ENCODE data around the gene SIRT7. TPM values are rescaled to one million over a fixed set of nuclear protein-coding genes. Genes with fewer than 3 reads are reported as not detected.

The SIRT7 gene
- total RNA-seq, 1 donor from 2014 or later = 20.9 TPM

DNA sequence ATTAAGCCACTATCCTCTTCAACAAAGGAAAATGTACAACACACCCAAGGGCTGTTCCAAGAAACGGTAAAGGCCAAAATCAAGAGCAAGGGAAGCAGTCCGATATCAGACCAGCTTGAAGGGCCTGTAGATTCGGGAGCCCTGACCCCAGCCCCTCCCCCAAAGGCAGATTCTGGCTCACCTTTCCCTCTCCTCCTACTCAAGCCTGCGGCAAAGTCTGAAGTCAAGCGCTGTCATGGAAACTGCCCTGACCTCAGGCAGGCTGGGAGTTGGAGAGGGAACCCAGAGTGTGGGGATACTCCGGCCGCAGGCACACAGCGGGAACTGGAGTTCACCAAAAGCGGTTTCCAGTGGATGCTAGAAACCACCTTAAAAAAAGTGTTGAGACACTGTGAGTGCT, 28.4 kb downstream of the SIRT7 start:
- TF ChIP-seq, protein P1, sequence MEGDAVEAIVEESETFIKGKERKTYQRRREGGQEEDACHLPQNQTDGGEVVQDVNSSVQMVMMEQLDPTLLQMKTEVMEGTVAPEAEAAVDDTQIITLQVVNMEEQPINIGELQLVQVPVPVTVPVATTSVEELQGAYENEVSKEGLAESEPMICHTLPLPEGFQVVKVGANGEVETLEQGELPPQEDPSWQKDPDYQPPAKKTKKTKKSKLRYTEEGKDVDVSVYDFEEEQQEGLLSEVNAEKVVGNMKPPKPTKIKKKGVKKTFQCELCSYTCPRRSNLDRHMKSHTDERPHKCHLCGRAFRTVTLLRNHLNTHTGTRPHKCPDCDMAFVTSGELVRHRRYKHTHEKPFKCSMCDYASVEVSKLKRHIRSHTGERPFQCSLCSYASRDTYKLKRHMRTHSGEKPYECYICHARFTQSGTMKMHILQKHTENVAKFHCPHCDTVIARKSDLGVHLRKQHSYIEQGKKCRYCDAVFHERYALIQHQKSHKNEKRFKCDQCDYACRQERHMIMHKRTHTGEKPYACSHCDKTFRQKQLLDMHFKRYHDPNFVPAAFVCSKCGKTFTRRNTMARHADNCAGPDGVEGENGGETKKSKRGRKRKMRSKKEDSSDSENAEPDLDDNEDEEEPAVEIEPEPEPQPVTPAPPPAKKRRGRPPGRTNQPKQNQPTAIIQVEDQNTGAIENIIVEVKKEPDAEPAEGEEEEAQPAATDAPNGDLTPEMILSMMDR (IDR thresholded peaks at IDR 0.05) = no peak
- Mint-ChIP-seq H3K9me3 (ENCODE audit: unreplicated experiment) (no peaks in the 10 kb centered on the region), H3K4me1 (ENCODE audit: unreplicated experiment) (peaks cover 25% of the 10 kb centered on the region), H3K27ac (ENCODE audit: unreplicated experiment) (no peak overlapping the region), H3K27me3 (ENCODE audit: unreplicated experiment) (no peaks in the 10 kb centered on the region), H3K4me3 (ENCODE audit: unreplicated experiment) (peak overlapping the region; percentile 78), H3K36me3 (ENCODE audit: unreplicated experiment) (peaks cover 25% of the 10 kb centered on the region)
- DNase-seq (ENCODE audit: extremely low spot score, unreplicated experiment) = no peak

DNA sequence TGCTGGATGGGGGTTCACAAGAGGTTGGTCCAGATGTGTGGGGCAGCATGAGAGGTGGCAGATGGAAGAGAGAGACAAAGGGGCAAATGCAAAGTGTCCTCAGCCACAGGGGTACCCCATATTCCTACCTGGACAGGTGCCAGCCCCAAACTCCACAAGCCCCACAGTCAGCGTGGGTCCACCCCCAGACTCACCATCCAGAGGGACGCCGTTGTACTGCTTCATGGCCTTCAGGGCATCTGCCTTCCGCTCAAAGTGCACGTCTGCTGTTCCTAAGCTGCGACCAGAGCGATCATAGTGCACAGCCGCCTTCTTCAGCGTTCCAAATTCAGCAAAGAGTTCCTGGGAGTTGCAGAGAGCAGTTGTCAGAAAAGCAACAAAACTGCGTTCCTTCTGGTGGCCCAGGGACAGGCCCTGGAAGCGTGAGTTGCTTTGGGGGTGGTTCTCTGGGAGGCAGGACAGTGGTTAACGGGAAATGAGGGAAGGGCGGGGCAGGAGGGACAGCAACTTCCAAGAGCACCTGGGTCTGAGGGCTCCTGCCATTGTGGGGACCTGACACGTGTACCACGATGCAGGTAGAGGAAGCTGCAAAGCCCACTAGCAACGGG, 28.9 kb downstream of the SIRT7 start:
- H3K4me3 Mint-ChIP-seq (ENCODE audit: unreplicated experiment) = peak overlapping the region; percentile 54
- peaks cover 25% of the 10 kb centered on the region for H3K4me1 Mint-ChIP-seq (ENCODE audit: unreplicated experiment)
- no peaks in the 10 kb centered on the region for H3K27me3 Mint-ChIP-seq (ENCODE audit: unreplicated experiment)
- no peak overlapping the region for H3K27ac Mint-ChIP-seq (ENCODE audit: unreplicated experiment)
- H3K9me3 Mint-ChIP-seq (ENCODE audit: unreplicated experiment) = no peaks in the 10 kb centered on the region
- TF ChIP-seq, protein P1 (IDR thresholded peaks at IDR 0.05) = no peak
- peaks cover 25% of the 10 kb centered on the region for H3K36me3 Mint-ChIP-seq (ENCODE audit: unreplicated experiment)
- DNase-seq (ENCODE audit: extremely low spot score, unreplicated experiment) = no peak

DNA sequence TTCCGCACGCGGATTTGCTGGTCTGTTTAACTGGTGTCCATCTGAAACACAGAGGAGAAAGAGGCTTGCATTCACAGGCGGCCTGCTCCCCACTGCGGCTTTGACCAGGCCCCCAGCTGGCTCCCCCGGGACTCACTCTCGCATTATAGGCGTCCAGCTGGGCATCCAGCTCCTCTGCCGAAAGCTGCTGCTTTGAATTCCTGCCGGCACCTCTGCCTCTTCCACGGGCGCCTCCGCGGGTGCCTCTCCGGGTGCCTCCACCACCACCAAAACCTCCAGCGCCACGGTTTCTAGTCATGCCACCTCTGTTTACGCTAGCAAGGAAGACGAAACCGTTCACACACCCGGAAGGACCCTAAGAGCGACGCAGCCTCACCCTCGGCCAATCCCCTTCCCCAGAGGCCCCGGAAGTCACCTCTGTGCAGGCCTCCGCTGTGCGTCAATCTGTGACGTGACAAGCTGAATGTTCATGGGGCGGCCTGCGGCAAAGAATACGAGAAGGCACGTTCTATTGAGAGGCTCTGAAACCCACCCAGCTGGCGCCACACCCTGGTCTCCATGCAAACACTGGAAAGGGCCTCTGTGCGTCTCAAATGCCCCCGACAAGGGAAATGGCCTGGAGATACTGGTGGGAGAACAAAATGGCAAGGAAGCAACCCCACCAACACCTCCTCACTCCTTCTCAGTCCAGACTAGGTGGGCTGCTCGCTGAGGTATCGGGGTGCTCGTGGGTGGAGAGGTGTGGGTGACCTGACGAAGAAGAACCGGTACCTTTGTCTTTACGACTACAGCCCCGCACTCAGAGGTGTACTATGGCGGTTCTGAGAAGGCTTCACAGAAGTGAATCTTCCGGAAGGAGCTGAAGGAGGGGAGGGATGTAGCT, 29.6 kb downstream of the SIRT7 start:
- Mint-ChIP-seq H3K9me3 (ENCODE audit: unreplicated experiment) (no peaks in the 10 kb centered on the region), H3K36me3 (ENCODE audit: unreplicated experiment) (peaks cover 23% of the 10 kb centered on the region), H3K27me3 (ENCODE audit: unreplicated experiment) (no peaks in the 10 kb centered on the region), H3K4me3 (ENCODE audit: unreplicated experiment) (peak overlapping the region; percentile 45), H3K27ac (ENCODE audit: unreplicated experiment) (no peak overlapping the region), H3K4me1 (ENCODE audit: unreplicated experiment) (peaks cover 25% of the 10 kb centered on the region)
- TF ChIP-seq, protein P1 (IDR thresholded peaks at IDR 0.05) = no peak
- DNase-seq (ENCODE audit: extremely low spot score, unreplicated experiment) = no peak

DNA sequence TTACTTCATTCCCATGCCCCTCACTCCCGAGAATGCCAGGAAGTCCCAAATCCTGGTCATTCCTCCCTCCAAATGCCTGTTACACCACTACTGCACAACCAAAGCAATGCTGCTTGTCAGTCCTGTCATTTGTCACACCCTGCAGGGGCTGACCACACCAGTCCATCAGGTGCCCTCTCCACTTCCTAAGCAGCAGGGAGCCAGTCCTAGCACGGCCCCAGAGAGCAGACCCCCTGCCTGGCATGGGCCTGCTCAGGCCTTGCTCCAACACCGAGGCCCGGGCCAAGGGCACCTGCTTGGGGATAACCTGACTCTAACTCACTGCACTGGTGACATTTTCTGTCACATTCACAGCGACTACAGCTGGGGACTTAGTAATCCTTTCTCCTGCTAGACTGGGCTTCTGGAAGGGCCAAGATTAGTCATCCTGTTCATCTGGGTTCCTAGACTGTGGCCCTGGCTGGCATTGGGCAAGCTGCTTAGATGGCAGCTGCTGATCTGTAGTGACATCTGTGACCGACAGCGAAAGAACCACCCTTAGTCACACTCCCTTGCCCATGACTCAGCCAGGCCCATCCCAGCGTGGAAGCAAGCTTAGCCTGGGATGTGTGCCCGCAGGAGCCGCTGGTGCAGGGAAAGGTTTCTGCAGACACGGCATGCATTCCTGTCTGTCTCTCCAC, 32.0 kb downstream of the SIRT7 start:
- H3K4me1 Mint-ChIP-seq (ENCODE audit: unreplicated experiment) = peaks cover 20% of the 10 kb centered on the region
- H3K27me3 Mint-ChIP-seq (ENCODE audit: unreplicated experiment) = no peaks in the 10 kb centered on the region
- no peak overlapping the region for H3K4me3 Mint-ChIP-seq (ENCODE audit: unreplicated experiment)
- no peaks in the 10 kb centered on the region for H3K9me3 Mint-ChIP-seq (ENCODE audit: unreplicated experiment)
- DNase-seq (ENCODE audit: extremely low spot score, unreplicated experiment) = no peak
- peak overlapping the region; percentile 66 for H3K27ac Mint-ChIP-seq (ENCODE audit: unreplicated experiment)
- TF ChIP-seq, protein P1 (IDR thresholded peaks at IDR 0.05) = no peak
- H3K36me3 Mint-ChIP-seq (ENCODE audit: unreplicated experiment) = peaks cover 26% of the 10 kb centered on the region

DNA sequence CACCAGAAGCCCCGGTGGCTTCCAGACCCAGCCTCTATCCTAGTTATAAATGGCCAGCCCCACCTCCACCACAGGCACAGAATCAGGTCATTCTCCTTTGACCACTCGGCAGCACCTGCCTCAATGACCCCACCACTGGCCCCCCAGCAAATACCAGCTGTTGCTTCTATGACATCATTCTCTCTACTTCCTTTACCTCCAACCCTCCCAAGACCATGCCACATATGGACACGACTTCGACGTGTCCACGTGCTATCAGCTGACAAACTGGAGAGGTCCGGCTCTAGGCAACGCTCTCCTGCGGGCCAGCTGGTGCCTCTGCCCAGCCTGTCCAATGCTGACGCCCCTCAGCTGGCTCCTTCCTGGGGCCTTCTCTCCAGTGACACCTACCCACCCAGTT, 32.5 kb downstream of the SIRT7 start:
- Mint-ChIP-seq H3K9me3 (ENCODE audit: unreplicated experiment) (no peaks in the 10 kb centered on the region), H3K36me3 (ENCODE audit: unreplicated experiment) (peaks cover 26% of the 10 kb centered on the region), H3K4me3 (ENCODE audit: unreplicated experiment) (no peak overlapping the region), H3K27ac (ENCODE audit: unreplicated experiment) (peak overlapping the region; percentile 66), H3K4me1 (ENCODE audit: unreplicated experiment) (peaks cover 16% of the 10 kb centered on the region), H3K27me3 (ENCODE audit: unreplicated experiment) (no peaks in the 10 kb centered on the region)
- no peak for DNase-seq (ENCODE audit: extremely low spot score, unreplicated experiment)
- TF ChIP-seq, protein P1 (IDR thresholded peaks at IDR 0.05) = no peak
